Anterior cingulate cortex (tissue), 58 donors: ENCODE results near the gene COQ9.
"Not testable (repeated sequence)": the region's sequence is repeated elsewhere in the genome, so short reads cannot be mapped to it uniquely, and the experiment has no call there.

ENCODE experiments used
- DNase-seq, 58 donors: peaks; one replicate each; lab custom pipeline; 2025; lab: John Stamatoyannopoulos, UW

The COQ9 gene

GRCh38 chr16:57483725-57484514, 36.6 kb downstream of the COQ9 start:
- DNase-seq: peak in 3 of 58 donors; percentile 11 to 17 (median 11)

GRCh38 chr16:57484515-57485005, 37.3 kb downstream of the COQ9 start:
- DNase-seq: no peak

DNA sequence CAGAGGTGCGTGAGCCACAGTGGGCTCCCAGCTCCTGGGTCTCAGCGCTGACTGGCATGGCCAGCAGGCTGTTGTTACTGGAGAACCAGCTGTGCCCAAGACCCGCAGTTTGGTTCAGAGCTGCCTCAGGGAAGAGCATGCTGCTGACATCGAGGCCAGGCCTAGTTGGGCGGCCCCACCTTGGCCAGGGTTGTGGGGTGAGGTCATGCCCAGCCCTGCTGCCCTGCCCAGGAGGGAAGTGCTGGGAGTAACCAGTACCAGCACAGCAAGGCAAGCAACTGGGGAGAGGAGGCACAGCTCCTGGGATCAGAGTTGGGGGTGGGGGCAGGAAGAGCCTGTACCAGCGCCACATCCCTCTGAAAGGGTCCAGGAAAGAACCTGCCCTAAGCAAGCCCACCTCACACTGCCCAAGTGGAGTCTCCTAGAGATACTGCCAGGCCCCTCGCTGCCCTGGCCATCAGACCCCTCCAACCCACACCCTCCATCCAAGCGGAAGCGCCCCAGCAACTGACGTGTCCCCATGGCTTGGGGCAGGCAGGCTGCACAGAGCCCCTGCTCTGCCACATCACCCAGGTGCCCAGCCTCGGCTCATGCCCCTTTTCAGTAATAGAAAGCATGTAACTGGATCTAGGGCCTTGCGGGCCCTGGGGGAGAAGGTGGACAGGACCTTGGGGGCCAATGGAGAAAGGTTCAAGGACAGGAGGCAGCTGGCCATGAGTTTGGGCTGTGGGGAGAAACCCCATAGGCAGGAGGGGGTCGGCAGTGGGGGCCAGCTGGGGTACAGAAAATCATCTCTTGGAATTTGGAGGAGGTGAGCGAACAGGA, 38.0 kb downstream of the COQ9 start:
- no peak for DNase-seq

GRCh38 chr16:57485916-57486857, 38.9 kb downstream of the COQ9 start, which contains the start of gene DOK4:
DOK4 (minus strand) TSS chr16:57486493; CDS start chr16:57479507, 6,986 bp downstream.
- DNase-seq: peak in 45 of 58 donors; percentile 21 to 85 (median 51)

DNA sequence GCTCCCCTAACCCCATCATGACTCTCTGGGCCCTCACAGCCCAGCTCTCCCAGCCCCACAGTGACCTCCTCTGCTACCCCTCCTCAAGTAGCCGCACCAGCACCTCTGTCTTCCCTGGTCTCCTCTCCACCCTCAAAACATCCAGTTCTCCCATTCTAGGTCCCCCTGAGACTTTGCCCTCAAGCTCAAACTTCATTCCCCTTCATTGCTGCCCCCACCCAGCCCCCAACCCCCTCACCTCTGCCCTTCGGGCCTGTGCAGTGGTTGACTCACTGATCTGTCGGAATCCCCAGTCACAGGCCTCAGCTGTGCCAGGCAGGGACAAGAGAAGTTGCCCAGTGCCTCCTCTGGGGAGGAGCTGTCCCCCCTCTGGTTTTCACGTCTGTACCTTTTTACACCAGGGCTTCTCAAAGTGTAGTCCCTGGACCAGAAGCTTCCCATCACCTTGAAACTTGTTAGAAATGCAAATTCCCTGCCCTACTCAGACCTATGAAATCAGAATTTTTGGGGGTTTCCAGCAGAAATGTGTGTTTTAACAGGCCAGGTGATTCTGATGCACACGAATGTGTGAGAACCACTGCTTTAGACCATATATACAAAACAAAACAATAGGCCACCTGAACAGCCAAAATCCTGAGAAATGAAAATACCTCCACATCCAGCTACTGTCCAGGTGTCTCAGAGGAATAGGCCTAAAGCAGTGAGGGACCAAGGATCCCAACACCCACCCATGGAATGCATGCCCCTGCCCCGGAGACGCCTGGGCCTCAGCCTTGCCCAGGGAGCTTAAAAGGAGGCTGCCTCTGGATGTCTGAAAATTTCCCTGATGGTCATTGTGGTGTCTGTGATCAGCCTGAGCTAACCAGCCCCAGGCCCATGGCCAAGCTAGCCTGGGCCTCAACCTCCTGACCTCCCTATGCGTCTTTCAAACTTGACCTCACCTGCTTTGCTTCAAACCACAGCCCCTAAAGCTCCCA, 39.9 kb downstream of the COQ9 start:
- DNase-seq: no peak

GRCh38 chr16:57489229-57489628, 42.0 kb downstream of the COQ9 start:
- DNase-seq: no peak

GRCh38 chr16:57493767-57494166, 46.5 kb downstream of the COQ9 start:
- no peak for DNase-seq

- DNase-seq: no peak
These were observed 49.8 kb downstream of the COQ9 start for GRCh38 chr16:57497121-57497520.

GRCh38 chr16:57498031-57498430, 50.8 kb downstream of the COQ9 start:
- DNase-seq: no peak

GRCh38 chr16:57499941-57500340, 52.7 kb downstream of the COQ9 start:
- DNase-seq: not testable (repeated sequence)

DNA sequence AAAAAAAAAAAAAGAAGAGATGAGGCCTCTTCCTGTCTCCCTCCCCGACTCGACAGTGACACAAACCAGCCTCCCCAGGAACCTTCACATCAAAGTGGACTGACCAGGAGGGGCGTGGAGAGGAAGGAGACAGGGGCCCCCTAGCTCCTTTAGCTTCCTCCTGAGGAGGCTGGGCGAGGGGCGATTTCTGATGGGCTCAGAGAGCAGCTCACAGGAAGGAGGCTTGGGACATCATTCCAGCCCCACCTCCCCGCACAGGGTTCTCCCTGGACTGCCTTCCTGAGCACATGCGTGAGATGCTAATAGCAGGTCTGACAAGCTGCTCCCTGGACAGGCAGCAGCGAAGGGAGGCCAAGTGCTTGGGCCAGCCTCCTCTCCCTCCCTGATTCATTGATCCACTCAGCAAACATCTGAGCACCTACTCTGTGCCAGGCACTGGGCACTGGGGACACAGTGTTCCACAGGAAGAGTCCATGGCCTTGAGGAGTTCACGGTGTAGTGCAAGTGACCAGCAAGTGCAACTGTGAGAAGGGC, 53.4 kb downstream of the COQ9 start:
- DNase-seq: no peak

GRCh38 chr16:57501492-57501891, 54.2 kb downstream of the COQ9 start:
- no peak for DNase-seq

- no peak for DNase-seq
These were observed 54.9 kb downstream of the COQ9 start for GRCh38 chr16:57502048-57502775.

DNA sequence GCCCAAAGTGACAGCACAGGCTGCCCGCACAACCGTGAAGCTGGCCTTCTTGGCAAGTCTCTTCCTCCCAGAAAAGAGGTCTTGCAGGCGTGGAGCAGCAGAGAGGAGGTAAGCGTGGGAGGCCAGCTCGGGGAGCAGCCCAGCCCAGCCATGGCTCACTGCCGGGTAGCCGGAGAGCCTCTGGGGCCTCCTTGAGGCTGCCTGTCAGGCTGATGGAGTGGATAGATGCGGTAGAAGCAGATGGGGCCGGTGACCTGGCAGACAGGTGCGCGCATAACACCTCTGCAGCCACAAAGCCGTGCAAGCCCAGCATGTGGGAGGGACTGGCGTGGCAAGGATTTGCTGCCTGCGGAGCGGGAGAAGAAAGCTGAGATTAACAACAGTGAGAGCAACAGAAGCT, 56.1 kb downstream of the COQ9 start:
- no peak for DNase-seq

- no peak for DNase-seq
These were observed 56.7 kb downstream of the COQ9 start for GRCh38 chr16:57504001-57504400.

DNA sequence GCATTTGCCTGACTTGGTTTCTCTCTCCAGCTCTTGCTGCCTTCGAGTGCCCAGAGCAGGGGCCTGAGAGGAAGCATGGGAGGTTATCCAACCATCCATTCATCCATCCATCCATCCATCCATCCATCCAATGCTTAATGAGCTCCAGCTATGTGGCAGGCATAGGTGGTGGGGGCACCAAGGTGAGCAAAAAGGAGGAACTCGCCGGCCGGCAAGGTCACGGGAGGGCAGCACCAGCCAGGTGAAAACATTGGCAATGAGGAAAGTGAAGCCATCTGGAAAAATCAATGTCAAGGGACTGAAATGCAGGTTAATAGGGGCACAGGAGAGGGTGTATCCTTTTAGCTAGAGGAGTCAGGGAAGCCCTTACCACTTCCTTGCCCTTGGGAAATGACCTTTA, 57.2 kb downstream of the COQ9 start:
- no peak for DNase-seq

- DNase-seq: no peak
These were observed 57.9 kb downstream of the COQ9 start for GRCh38 chr16:57505169-57505568.
